Naive thymus-derived CD8-positive, alpha-beta T cell (primary cell): ENCODE data around the gene TPPP2. TPM values are rescaled to one million over a fixed set of nuclear protein-coding genes. Genes with fewer than 3 reads are reported as not detected.

Source experiments
- ATAC-seq, 2 donors: fragments of 150-1000 bp; cut with Tn5 transposase in 1 of 2; sonication (Bioruptor Pico), chemical (Tn5 transposase) in 1 of 2; 1 replicate in 1 of 2; 2 replicates in 1 of 2; pipeline ENCODE4 v1.10.0; 2021; ENCODE audit warnings: mild to moderate bottlenecking in 2 of 2, moderate library complexity in 2 of 2
- POLR2A ChIA-PET: fragments of 350-600 bp; sonication (Branson Sonifier 250); formaldehyde crosslinking; loops from one replicate; lab custom pipeline; 2021; ENCODE audit warnings: antibody characterized with exemption; lab: Charles Lee
- DNase-seq, 10 donors: peaks; one replicate each; pipeline versions ENCODE4 v3.0.0 to v3.0.0-alpha.2; 2020 to 2022
- H3K27ac Mint-ChIP-seq, 10 donors: one replicate each; pipeline ENCODE4 v1.8.0; 2020 to 2022; ENCODE audit warnings: mild to moderate bottlenecking in 10 of 10, mixed read lengths in 10 of 10, moderate library complexity in 4 of 10, inconsistent platforms in 1 of 10
- H3K27me3 Mint-ChIP-seq, 5 donors: one replicate each; pipeline ENCODE4 v1.8.0; 2021 to 2022; ENCODE audit warnings: mixed read lengths in 5 of 5
- H3K36me3 Mint-ChIP-seq, 3 donors: one replicate each; pipeline ENCODE4 v1.8.0; 2020 to 2022; ENCODE audit warnings: mixed read lengths in 3 of 3, mild to moderate bottlenecking in 2 of 3, inconsistent platforms in 1 of 3
- H3K4me1 Mint-ChIP-seq, 4 donors: one replicate each; pipeline ENCODE4 v1.8.0; 2021 to 2022; ENCODE audit warnings: mixed read lengths in 4 of 4
- H3K4me3 Mint-ChIP-seq, 10 donors: one replicate each; pipeline ENCODE4 v1.8.0; 2020 to 2022; ENCODE audit warnings: mild to moderate bottlenecking in 10 of 10, mixed read lengths in 10 of 10, moderate library complexity in 6 of 10, inconsistent platforms in 1 of 10
- H3K9me3 Mint-ChIP-seq, 9 donors: one replicate each; pipeline ENCODE4 v1.8.0; 2020 to 2022; ENCODE audit warnings: mixed read lengths in 9 of 9, mild to moderate bottlenecking in 3 of 9, inconsistent platforms in 1 of 9, moderate library complexity in 1 of 9
- polyA plus RNA-seq, 3 donors: library from polyadenylated mRNA; unstranded; fragments of 300-500 nt; fragmentation: Illumina TruSeq; gene quantifications; one replicate each; pipeline ENCODE4 v1.2.3, GENCODE V29; 2021
- total RNA-seq, 8 experiments: library from RNA in 2 of 8; stranded (reverse) in 2 of 8; gene quantifications; one replicate each; pipeline ENCODE4 v1.2.3 and lab custom pipeline; 2021 to 2026

TPPP2 gene
- total and polyA plus RNA-seq, 5 experiments from 2014 or later: not detected

GRCh38 chr14:21041676-21042433 is 11.8 kb downstream of the TPPP2 start, which contains the start of gene RNASE7:
RNASE7 (plus strand) TSS chr14:21042362; CDS start chr14:21042993, 631 bp downstream.
- H3K4me1 Mint-ChIP-seq: peaks cover 5 to 8% (median 7%) of the 10 kb centered on the region in 4 donors
- no peaks in the 10 kb centered on the region for H3K9me3 Mint-ChIP-seq
- no peak within 1 kb of the TSS for H3K4me3 Mint-ChIP-seq
- peaks cover 7 to 22% (median 13%) of the 10 kb centered on the region in 5 donors for H3K27me3 Mint-ChIP-seq
- no peaks in the 10 kb centered on the region for H3K36me3 Mint-ChIP-seq
- ATAC-seq (no peak), DNase-seq (no peak)
- peak within 1 kb of the TSS in 3 of 10 donors; percentile 4 to 56 (median 32) for H3K27ac Mint-ChIP-seq
- POLR2A ChIA-PET: no interaction called here

DNA sequence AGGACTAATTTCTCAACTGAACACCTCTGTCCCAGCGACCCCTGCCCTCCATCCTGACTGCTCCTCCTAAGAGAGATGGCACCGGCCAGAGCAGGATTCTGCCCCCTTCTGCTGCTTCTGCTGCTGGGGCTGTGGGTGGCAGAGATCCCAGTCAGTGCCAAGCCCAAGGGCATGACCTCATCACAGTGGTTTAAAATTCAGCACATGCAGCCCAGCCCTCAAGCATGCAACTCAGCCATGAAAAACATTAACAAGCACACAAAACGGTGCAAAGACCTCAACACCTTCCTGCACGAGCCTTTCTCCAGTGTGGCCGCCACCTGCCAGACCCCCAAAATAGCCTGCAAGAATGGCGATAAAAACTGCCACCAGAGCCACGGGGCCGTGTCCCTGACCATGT is 12.9 kb downstream of the TPPP2 start:
- DNase-seq (no peak), ATAC-seq (no peak)
- Mint-ChIP-seq H3K4me1 (peaks cover 5 to 8% (median 7%) of the 10 kb centered on the region in 4 donors), H3K36me3 (no peaks in the 10 kb centered on the region), H3K27ac (peak overlapping the region in 1 of 10 donors; percentile 32), H3K9me3 (no peaks in the 10 kb centered on the region), H3K4me3 (no peak overlapping the region), H3K27me3 (peaks cover 10 to 23% (median 13%) of the 10 kb centered on the region in 5 donors)
- POLR2A ChIA-PET: interaction anchor here (1.2 kb wide), 1 partner anchor 26 kb away, joined by 3 read pairs; no protein-coding TSS in a partner anchor

GRCh38 chr14:21043387-21043973 is 13.5 kb downstream of the TPPP2 start:
- H3K36me3 Mint-ChIP-seq: no peaks in the 10 kb centered on the region
- H3K27me3 Mint-ChIP-seq: peaks cover 10 to 23% (median 13%) of the 10 kb centered on the region in 5 donors
- ATAC-seq (no peak), DNase-seq (no peak)
- POLR2A ChIA-PET: interaction anchor here (1.2 kb wide), 1 partner anchor 26 kb away, joined by 3 read pairs; no protein-coding TSS in a partner anchor
- H3K27ac Mint-ChIP-seq: peak overlapping the region in 3 of 10 donors; percentile 23 to 63 (median 39)
- no peak overlapping the region for H3K4me3 Mint-ChIP-seq
- H3K9me3 Mint-ChIP-seq: no peaks in the 10 kb centered on the region
- peaks cover 5 to 8% (median 7%) of the 10 kb centered on the region in 4 donors for H3K4me1 Mint-ChIP-seq

GRCh38 chr14:21043974-21044618 is 14.1 kb downstream of the TPPP2 start:
- POLR2A ChIA-PET: interaction anchor here (1.2 kb wide), 1 partner anchor 27 kb away, joined by 3 read pairs; no protein-coding TSS in a partner anchor
- H3K9me3 Mint-ChIP-seq: no peaks in the 10 kb centered on the region
- H3K36me3 Mint-ChIP-seq: no peaks in the 10 kb centered on the region
- DNase-seq (no peak), ATAC-seq (no peak)
- H3K27me3 Mint-ChIP-seq: peaks cover 10 to 23% (median 13%) of the 10 kb centered on the region in 5 donors
- H3K4me3 Mint-ChIP-seq: no peak overlapping the region
- H3K27ac Mint-ChIP-seq: peak overlapping the region in 2 of 10 donors; percentile 38 to 66
- peaks cover 5 to 8% (median 7%) of the 10 kb centered on the region in 4 donors for H3K4me1 Mint-ChIP-seq

DNA sequence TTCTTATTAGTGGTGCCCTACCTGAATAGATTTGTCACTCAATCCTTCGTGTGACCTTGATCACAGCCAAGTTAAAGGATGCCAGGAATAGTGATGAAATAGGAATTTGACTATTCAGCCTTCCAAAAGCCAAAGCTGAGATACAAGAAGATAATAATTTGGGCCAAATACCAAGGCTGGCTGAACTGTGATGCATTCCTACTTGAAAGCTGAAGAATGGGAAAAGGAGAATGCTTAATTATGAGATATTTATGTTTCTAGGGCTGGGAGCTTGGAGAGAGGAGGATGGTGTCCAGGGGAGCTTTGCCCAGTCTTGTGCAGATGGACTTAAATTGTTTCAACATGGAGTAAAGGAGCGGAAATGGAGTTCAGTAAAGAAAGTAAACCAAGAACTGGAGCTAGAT is 17.4 kb downstream of the TPPP2 start:
- Mint-ChIP-seq H3K27me3 (peaks cover 7 to 18% (median 13%) of the 10 kb centered on the region in 5 donors), H3K36me3 (no peaks in the 10 kb centered on the region), H3K9me3 (no peaks in the 10 kb centered on the region), H3K4me1 (peaks cover 5 to 8% (median 7%) of the 10 kb centered on the region in 4 donors), H3K27ac (no peak overlapping the region), H3K4me3 (no peak overlapping the region)
- DNase-seq (no peak), ATAC-seq (no peak)
- POLR2A ChIA-PET: no interaction called here

DNA sequence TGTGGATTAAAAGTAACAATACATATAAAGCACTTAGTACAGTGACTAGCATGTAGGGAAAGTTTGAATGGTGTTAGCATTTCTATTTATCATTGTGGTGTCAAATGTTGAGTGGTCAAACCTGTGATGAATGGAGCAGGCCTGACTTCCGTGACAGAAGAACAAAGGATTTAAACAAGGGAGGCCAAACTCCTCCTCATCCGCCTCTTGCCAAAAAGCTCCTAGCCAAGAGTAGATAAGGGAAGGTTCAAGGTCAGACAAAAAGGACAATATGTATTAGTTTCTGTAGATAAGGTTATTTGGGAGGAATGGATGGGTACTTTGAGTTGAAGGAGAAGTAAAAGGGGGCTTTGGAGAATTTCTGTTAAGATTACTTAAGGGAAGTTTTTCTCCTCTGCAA is 18.6 kb downstream of the TPPP2 start:
- Mint-ChIP-seq H3K27ac (no peak overlapping the region), H3K4me3 (no peak overlapping the region), H3K9me3 (no peaks in the 10 kb centered on the region), H3K27me3 (peaks cover 0 to 15% (median 8%) of the 10 kb centered on the region in 5 donors), H3K36me3 (no peaks in the 10 kb centered on the region), H3K4me1 (peaks cover 5 to 8% (median 7%) of the 10 kb centered on the region in 4 donors)
- POLR2A ChIA-PET: interaction anchor here (0.6 to 0.8 kb wide), 2 partner anchors 9 to 255 kb away, joined by 3 to 4 read pairs; partner anchors contain the start of gene RNASE8
- no peak for ATAC-seq
- DNase-seq: no peak

GRCh38 chr14:21049271-21049673 is 19.3 kb downstream of the TPPP2 start:
- H3K36me3 Mint-ChIP-seq: no peaks in the 10 kb centered on the region
- H3K27ac Mint-ChIP-seq: no peak overlapping the region
- peaks cover 0 to 13% (median 8%) of the 10 kb centered on the region in 5 donors for H3K27me3 Mint-ChIP-seq
- H3K4me3 Mint-ChIP-seq: no peak overlapping the region
- no peaks in the 10 kb centered on the region for H3K9me3 Mint-ChIP-seq
- peaks cover 3 to 5% (median 4%) of the 10 kb centered on the region in 4 donors for H3K4me1 Mint-ChIP-seq
- DNase-seq: no peak
- POLR2A ChIA-PET: interaction anchor here (0.6 kb wide), 1 partner anchor 255 kb away, joined by 4 read pairs; no protein-coding TSS in a partner anchor
- ATAC-seq: no peak

GRCh38 chr14:21050597-21050996 is 20.6 kb downstream of the TPPP2 start:
- POLR2A ChIA-PET: no interaction called here
- Mint-ChIP-seq H3K4me1 (no peaks in the 10 kb centered on the region), H3K27me3 (peaks cover 0 to 10% (median 7%) of the 10 kb centered on the region in 5 donors), H3K27ac (no peak overlapping the region), H3K4me3 (no peak overlapping the region), H3K36me3 (no peaks in the 10 kb centered on the region), H3K9me3 (no peaks in the 10 kb centered on the region)
- no peak for DNase-seq
- ATAC-seq: no peak

GRCh38 chr14:21053184-21054122 is 23.4 kb downstream of the TPPP2 start:
- Mint-ChIP-seq H3K4me1 (no peaks in the 10 kb centered on the region), H3K9me3 (no peaks in the 10 kb centered on the region), H3K27me3 (peaks cover 0 to 4% (median 3%) of the 10 kb centered on the region in 5 donors), H3K27ac (no peak overlapping the region), H3K4me3 (no peak overlapping the region), H3K36me3 (no peaks in the 10 kb centered on the region)
- POLR2A ChIA-PET: no interaction called here
- ATAC-seq (no peak), DNase-seq (no peak)

GRCh38 chr14:21054123-21054767 is 24.2 kb downstream of the TPPP2 start:
- no peak overlapping the region for H3K27ac Mint-ChIP-seq
- POLR2A ChIA-PET: no interaction called here
- ATAC-seq: no peak

DNA sequence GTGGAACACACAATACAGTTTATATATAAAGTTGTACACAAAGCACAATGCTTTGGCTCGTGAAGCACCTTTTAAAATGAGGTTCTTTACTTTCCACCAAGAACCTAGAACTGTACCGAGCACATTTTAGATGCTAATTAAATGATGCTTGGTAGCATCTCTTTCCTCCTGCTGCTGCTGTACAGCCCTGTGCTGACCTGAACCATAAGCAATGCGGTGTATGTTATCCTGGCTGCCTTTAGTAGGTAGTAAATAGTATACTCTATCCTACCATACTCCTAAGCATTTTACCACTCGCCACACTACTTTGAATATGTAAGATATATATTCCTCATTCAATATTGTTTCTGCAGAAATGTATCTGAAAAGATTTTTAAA is 24.7 kb downstream of the TPPP2 start:
- Mint-ChIP-seq H3K27ac (no peak overlapping the region), H3K9me3 (no peaks in the 10 kb centered on the region), H3K27me3 (peaks cover 0 to 4% (median 3%) of the 10 kb centered on the region in 5 donors), H3K4me1 (no peaks in the 10 kb centered on the region), H3K36me3 (no peaks in the 10 kb centered on the region), H3K4me3 (no peak overlapping the region)
- DNase-seq (no peak), ATAC-seq (no peak)
- POLR2A ChIA-PET: no interaction called here

More at GRCh38 chr14:21054123-21054767, 24.2 kb downstream of the TPPP2 start:
- H3K4me3 Mint-ChIP-seq: no peak overlapping the region
- H3K36me3 Mint-ChIP-seq: no peaks in the 10 kb centered on the region
- no peaks in the 10 kb centered on the region for H3K4me1 Mint-ChIP-seq
- peaks cover 0 to 4% (median 0%) of the 10 kb centered on the region in 5 donors for H3K27me3 Mint-ChIP-seq
- H3K9me3 Mint-ChIP-seq: no peaks in the 10 kb centered on the region
- DNase-seq: no peak
